HT1080 (cell line): ENCODE results near the gene RSU1. TPM values are rescaled to one million over a fixed set of nuclear protein-coding genes. Genes with fewer than 3 reads are reported as not detected.

Source experiments
- DNase-seq: peaks from one replicate; pipeline ENCODE4 v3.0.0-alpha.2; 2015; ENCODE audit warnings: low read depth
- total RNA-seq: library from RNA; depleted of rRNA; stranded (reverse); fragments of >200 nt; shearing (Covaris generic); gene quantifications from 2 replicates; pipeline ENCODE4 v1.2.3, GENCODE V29; 2014

Gene RSU1
- total RNA-seq, 1 experiment from 2014 or later = 69.9 TPM

- DNase-seq = no peak
Observed at GRCh38 chr10:16609211-16609610, 208.0 kb downstream of the RSU1 start.

- DNase-seq = no peak
Observed at GRCh38 chr10:16606923-16607322, 210.3 kb downstream of the RSU1 start.

GRCh38 chr10:16606421-16606820, 210.8 kb downstream of the RSU1 start:
- DNase-seq = peak; percentile 63

- no peak for DNase-seq
Observed at GRCh38 chr10:16603308-16603707, 213.9 kb downstream of the RSU1 start.

- DNase-seq = no peak
Observed at GRCh38 chr10:16602104-16602775, 215.0 kb downstream of the RSU1 start.

- no peak for DNase-seq
Observed at GRCh38 chr10:16599662-16600061, 217.6 kb downstream of the RSU1 start.

GRCh38 chr10:16597656-16598055, 219.6 kb downstream of the RSU1 start:
- DNase-seq = peak; percentile 84

- no peak for DNase-seq
Observed at GRCh38 chr10:16592378-16592777, 224.8 kb downstream of the RSU1 start.

- DNase-seq = no peak
Observed at GRCh38 chr10:16586358-16587138, 230.7 kb downstream of the RSU1 start.

GRCh38 chr10:16585103-16585502, 232.1 kb downstream of the RSU1 start:
- DNase-seq = no peak

- DNase-seq = no peak
Observed at GRCh38 chr10:16583382-16583781, 233.8 kb downstream of the RSU1 start.

GRCh38 chr10:16581202-16581601, 236.0 kb downstream of the RSU1 start:
- no peak for DNase-seq

GRCh38 chr10:16570731-16571130, 246.5 kb downstream of the RSU1 start:
- no peak for DNase-seq

GRCh38 chr10:16566202-16566805, 250.9 kb downstream of the RSU1 start:
- DNase-seq = no peak

- DNase-seq = no peak
Observed at GRCh38 chr10:16565604-16566003, 251.6 kb downstream of the RSU1 start.

GRCh38 chr10:16562891-16563290, 254.3 kb downstream of the RSU1 start:
- no peak for DNase-seq

- DNase-seq = no peak
Observed at GRCh38 chr10:16559236-16559773, 257.9 kb downstream of the RSU1 start.

GRCh38 chr10:16547973-16548372, 269.3 kb downstream of the RSU1 start:
- no peak for DNase-seq

- peak; percentile 42 for DNase-seq
Observed at GRCh38 chr10:16545116-16545736, 272.0 kb downstream of the RSU1 start.

GRCh38 chr10:16544591-16544990, 272.6 kb downstream of the RSU1 start:
- DNase-seq = no peak

- DNase-seq = no peak
Observed at GRCh38 chr10:16544099-16544498, 273.1 kb downstream of the RSU1 start.
